T-helper 1 cell treated with Interleukin-12 subunit alpha and Interleukin-12 subunit beta and Interleukin-4 antibody, amounts not matched to agents 30 μg/mL and 1 μg/mL, for 36 hours (primary cell): Measurements from ENCODE around the gene PPP1R9B.

Experiments used
- H3K27ac Mint-ChIP-seq: one replicate; pipeline ENCODE4 v1.8.0; 2021; ENCODE audit warnings: mild to moderate bottlenecking, mixed read lengths
- H3K27me3 Mint-ChIP-seq: one replicate; pipeline ENCODE4 v1.8.0; 2021; ENCODE audit warnings: low read depth, mixed read lengths
- H3K36me3 Mint-ChIP-seq: one replicate; pipeline ENCODE4 v1.8.0; 2021; ENCODE audit warnings: low read depth, mixed read lengths
- H3K4me1 Mint-ChIP-seq: one replicate; pipeline ENCODE4 v1.8.0; 2021; ENCODE audit warnings: low read depth, mixed read lengths
- H3K4me3 Mint-ChIP-seq: one replicate; pipeline ENCODE4 v1.8.0; 2021; ENCODE audit warnings: mild to moderate bottlenecking, moderate library complexity, mixed read lengths
- H3K9me3 Mint-ChIP-seq: one replicate; pipeline ENCODE4 v1.8.0; 2021; ENCODE audit warnings: mixed read lengths

Gene PPP1R9B

GRCh38 chr17:50150354-50151040, at the start of gene PPP1R9B:
TSS of gene PPP1R9B (minus strand) at chr17:50150677. CDS start at chr17:50150513, 164 bp downstream.
- no peaks in the 10 kb centered on the region for H3K9me3 Mint-ChIP-seq
- H3K27ac Mint-ChIP-seq = peak within 1 kb of the TSS; percentile 94
- H3K4me3 Mint-ChIP-seq = peak within 1 kb of the TSS; percentile 99
- no peaks in the 10 kb centered on the region for H3K27me3 Mint-ChIP-seq
- peaks cover 37% of the 10 kb centered on the region for H3K4me1 Mint-ChIP-seq
- peaks cover 24% of the 10 kb centered on the region for H3K36me3 Mint-ChIP-seq

GRCh38 chr17:50199803-50200456, 49.5 kb upstream of the PPP1R9B start:
- H3K9me3 Mint-ChIP-seq = no peaks in the 10 kb centered on the region
- H3K27me3 Mint-ChIP-seq = peaks cover 62% of the 10 kb centered on the region
- peaks cover 19% of the 10 kb centered on the region for H3K4me1 Mint-ChIP-seq
- no peak overlapping the region for H3K27ac Mint-ChIP-seq
- H3K36me3 Mint-ChIP-seq = no peaks in the 10 kb centered on the region
- peak overlapping the region; percentile 77 for H3K4me3 Mint-ChIP-seq

GRCh38 chr17:50199211-50199802, 48.8 kb upstream of the PPP1R9B start:
- Mint-ChIP-seq H3K36me3 (no peaks in the 10 kb centered on the region), H3K27ac (no peak overlapping the region), H3K27me3 (peaks cover 60% of the 10 kb centered on the region), H3K4me3 (peak overlapping the region; percentile 54), H3K9me3 (no peaks in the 10 kb centered on the region), H3K4me1 (peaks cover 19% of the 10 kb centered on the region)

- H3K27ac Mint-ChIP-seq = no peak overlapping the region
- peak overlapping the region; percentile 3 for H3K4me3 Mint-ChIP-seq
- peaks cover 19% of the 10 kb centered on the region for H3K4me1 Mint-ChIP-seq
- H3K36me3 Mint-ChIP-seq = no peaks in the 10 kb centered on the region
- no peaks in the 10 kb centered on the region for H3K9me3 Mint-ChIP-seq
- H3K27me3 Mint-ChIP-seq = peaks cover 55% of the 10 kb centered on the region
Observed at GRCh38 chr17:50198026-50198669, 47.7 kb upstream of the PPP1R9B start.

- Mint-ChIP-seq H3K9me3 (no peaks in the 10 kb centered on the region), H3K27me3 (peaks cover 43% of the 10 kb centered on the region), H3K27ac (no peak overlapping the region), H3K36me3 (no peaks in the 10 kb centered on the region), H3K4me1 (peaks cover 19% of the 10 kb centered on the region), H3K4me3 (no peak overlapping the region)
Observed at GRCh38 chr17:50196826-50197225, 46.3 kb upstream of the PPP1R9B start.

- Mint-ChIP-seq H3K27me3 (peaks cover 35% of the 10 kb centered on the region), H3K27ac (no peak overlapping the region)
Observed at GRCh38 chr17:50196036-50196435, 45.6 kb upstream of the PPP1R9B start.

GRCh38 chr17:50194934-50195865, 44.7 kb upstream of the PPP1R9B start:
- H3K27me3 Mint-ChIP-seq = peaks cover 29% of the 10 kb centered on the region
- peaks cover 9% of the 10 kb centered on the region for H3K4me1 Mint-ChIP-seq
- no peaks in the 10 kb centered on the region for H3K9me3 Mint-ChIP-seq
- H3K36me3 Mint-ChIP-seq = no peaks in the 10 kb centered on the region
- H3K27ac Mint-ChIP-seq = no peak overlapping the region
- H3K4me3 Mint-ChIP-seq = no peak overlapping the region

More at GRCh38 chr17:50196036-50196435, 45.6 kb upstream of the PPP1R9B start:
- Mint-ChIP-seq H3K36me3 (no peaks in the 10 kb centered on the region), H3K9me3 (no peaks in the 10 kb centered on the region), H3K4me1 (peaks cover 16% of the 10 kb centered on the region), H3K4me3 (no peak overlapping the region)

- no peak overlapping the region for H3K4me3 Mint-ChIP-seq
- H3K27ac Mint-ChIP-seq = no peak overlapping the region
- H3K4me1 Mint-ChIP-seq = peaks cover 7% of the 10 kb centered on the region
- H3K9me3 Mint-ChIP-seq = no peaks in the 10 kb centered on the region
- no peaks in the 10 kb centered on the region for H3K36me3 Mint-ChIP-seq
- peaks cover 29% of the 10 kb centered on the region for H3K27me3 Mint-ChIP-seq
Observed at GRCh38 chr17:50194140-50194933, 43.9 kb upstream of the PPP1R9B start.

- Mint-ChIP-seq H3K9me3 (no peaks in the 10 kb centered on the region), H3K4me3 (no peak overlapping the region), H3K27ac (no peak overlapping the region), H3K36me3 (no peaks in the 10 kb centered on the region), H3K27me3 (peaks cover 16% of the 10 kb centered on the region), H3K4me1 (no peaks in the 10 kb centered on the region)
Observed at GRCh38 chr17:50192618-50193291, 42.3 kb upstream of the PPP1R9B start.

GRCh38 chr17:50192144-50192617, 41.7 kb upstream of the PPP1R9B start:
- H3K9me3 Mint-ChIP-seq = no peaks in the 10 kb centered on the region
- H3K27me3 Mint-ChIP-seq = peaks cover 10% of the 10 kb centered on the region
- no peaks in the 10 kb centered on the region for H3K4me1 Mint-ChIP-seq
- no peak overlapping the region for H3K27ac Mint-ChIP-seq
- H3K36me3 Mint-ChIP-seq = no peaks in the 10 kb centered on the region
- no peak overlapping the region for H3K4me3 Mint-ChIP-seq

- Mint-ChIP-seq H3K4me1 (no peaks in the 10 kb centered on the region), H3K9me3 (no peaks in the 10 kb centered on the region), H3K36me3 (no peaks in the 10 kb centered on the region), H3K27me3 (peaks cover 10% of the 10 kb centered on the region), H3K27ac (no peak overlapping the region), H3K4me3 (no peak overlapping the region)
Observed at GRCh38 chr17:50191359-50192143, 41.1 kb upstream of the PPP1R9B start.

- H3K27me3 Mint-ChIP-seq = peaks cover 3% of the 10 kb centered on the region
- H3K36me3 Mint-ChIP-seq = no peaks in the 10 kb centered on the region
- no peaks in the 10 kb centered on the region for H3K9me3 Mint-ChIP-seq
- no peaks in the 10 kb centered on the region for H3K4me1 Mint-ChIP-seq
- H3K27ac Mint-ChIP-seq = no peak overlapping the region
- no peak overlapping the region for H3K4me3 Mint-ChIP-seq
Observed at GRCh38 chr17:50190603-50191358, 40.3 kb upstream of the PPP1R9B start.
